Measurements from ENCODE around the gene PRKG1.
"Not testable (repeated sequence)": the region's sequence is repeated elsewhere in the genome, so short reads cannot be mapped to it uniquely, and the experiment has no call there.

Gene PRKG1

DNA sequence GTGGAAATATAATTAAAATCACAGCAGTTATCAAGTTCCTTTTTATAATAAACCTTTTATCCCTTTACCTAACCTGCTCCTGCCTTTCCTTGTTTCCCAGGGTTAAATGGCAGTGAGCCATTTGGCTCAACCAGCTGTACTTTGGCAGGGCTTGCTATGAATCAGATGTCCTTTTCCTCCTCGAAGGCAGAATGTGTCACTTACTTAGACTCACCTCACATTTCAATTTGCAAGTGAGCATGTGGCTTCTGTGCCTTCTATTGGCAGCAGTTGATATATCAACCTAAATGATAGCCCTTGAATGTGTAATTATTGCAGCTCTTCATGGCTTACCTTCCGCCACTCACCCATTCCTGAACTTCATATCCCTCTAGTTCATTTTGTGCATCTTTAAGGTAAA, 323.4 kb downstream of the PRKG1 start:
- no peak for DNase-seq

- no peak for DNase-seq
Measured at GRCh38 chr10:51399840-51400239, 325.6 kb downstream of the PRKG1 start.

- DNase-seq, result no peak
Measured at GRCh38 chr10:51400392-51401096, 326.3 kb downstream of the PRKG1 start.

- DNase-seq, result no peak
Measured at GRCh38 chr10:51403521-51403920, 329.2 kb downstream of the PRKG1 start.

DNA sequence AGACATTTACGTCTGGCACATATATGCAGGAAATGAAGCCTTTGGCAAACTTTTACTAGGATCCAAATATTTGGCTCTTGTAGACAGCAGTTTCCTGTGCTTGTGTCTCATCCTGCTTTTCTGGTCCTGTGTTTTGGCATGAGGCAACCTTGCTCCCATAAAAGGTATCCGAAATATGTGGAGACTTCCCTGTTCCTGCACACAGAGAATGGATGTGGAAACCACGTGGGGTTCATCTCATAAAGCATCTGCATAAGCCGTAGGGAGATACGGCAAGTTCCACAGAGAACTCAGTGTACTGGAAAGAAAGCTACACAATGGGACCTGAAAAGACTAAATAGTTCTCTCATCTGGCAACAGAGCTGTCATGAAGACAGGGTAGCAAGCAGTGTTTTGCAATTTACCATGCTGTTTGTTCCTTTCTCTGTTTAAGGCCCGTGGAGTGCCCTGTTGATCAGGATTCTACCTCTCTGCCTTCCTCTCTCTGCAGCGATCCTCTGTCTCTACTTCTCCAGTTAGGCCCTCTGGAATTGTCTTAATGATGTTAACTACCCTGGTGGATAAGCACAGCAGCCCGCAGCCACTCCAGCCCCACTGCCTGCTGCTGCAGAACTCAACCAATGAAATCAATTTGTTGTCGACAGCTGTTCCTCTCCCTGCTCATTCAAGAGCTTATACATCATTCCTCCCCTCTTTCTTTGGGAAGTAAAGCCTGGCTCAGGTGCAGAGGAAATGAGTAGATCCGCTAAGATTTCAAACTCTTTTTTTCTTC, 331.5 kb downstream of the PRKG1 start:
- no peak for DNase-seq

DNA sequence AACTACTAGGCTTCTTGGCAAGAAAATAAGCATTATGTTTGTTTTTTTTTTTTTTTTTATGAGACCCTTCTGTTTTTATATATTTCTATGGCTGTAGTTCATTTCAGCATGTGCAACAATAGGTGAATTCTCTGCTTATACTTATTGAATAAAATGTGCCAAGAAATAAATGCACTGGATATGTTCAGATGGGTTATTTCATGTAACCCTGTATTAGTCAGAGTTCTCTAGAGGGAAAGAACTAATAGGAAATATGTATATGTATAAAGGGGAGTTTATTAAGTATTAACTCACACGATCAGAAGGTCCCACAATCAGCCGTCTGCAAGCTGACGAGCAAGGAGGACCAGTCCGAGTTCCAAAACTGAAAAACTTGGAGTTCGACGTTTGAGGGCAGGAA, 332.3 kb downstream of the PRKG1 start:
- no peak for DNase-seq

DNA sequence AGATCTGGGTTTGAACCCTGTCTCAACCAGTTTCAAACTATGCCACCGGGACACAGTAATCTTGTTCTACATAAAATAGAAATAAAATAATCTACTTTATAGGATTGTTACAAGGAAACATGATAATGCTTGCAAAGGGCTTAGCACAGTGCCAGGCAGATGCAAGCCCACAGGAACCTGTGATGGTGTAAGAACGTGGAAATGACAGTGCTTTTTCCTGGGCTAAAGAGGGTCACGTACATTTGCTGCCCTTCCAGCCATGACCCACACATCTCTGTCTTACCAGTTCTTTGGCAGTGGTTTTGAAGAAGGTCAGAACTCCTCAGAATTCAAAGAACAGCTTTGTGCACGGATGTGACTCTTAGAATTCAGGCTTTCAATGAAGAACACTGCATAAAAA, 342.2 kb downstream of the PRKG1 start:
- no peak for DNase-seq

DNA sequence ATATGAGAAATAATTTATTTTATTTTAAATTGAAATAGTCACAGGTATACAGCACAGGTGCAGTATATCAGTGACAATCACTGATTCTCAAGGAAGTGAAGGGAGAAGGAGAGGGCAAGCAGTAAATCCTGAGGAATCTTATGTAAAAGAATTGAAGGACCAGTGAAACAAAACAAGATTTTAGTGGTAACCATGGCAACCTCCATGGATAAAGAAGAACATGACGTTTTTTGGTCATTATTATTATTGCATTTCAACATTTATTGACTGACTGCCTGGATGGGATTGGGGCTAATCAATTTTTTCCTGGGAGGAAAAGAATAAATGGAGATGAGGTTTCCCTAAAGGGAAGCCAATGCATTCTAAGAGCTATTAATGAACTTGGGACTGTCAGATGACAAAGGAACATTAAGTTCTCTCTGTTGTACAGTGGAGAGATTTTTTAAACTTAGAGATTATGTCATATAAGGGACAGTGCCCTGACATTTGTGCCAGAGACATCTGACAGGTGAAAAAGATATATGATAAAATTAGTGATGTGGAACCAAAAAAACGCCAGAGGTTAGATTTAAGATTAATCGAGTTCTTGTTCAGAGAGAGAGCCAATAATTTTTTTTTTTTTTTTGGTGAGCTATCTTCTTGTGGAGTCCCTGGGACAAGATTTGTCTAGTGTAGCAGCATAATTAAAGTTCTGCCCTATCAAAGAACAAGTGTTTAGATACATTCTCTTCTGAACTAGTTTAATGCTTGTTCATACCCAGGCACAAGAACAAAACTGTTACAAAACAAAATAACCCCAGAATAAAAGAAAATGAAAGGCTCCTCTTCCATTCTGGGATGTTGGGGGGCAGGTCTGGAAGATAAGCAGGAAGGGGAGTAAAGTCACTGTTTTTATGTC, 345.2 kb downstream of the PRKG1 start:
- DNase-seq, result no peak

- no peak for DNase-seq
Measured at GRCh38 chr10:51421853-51422252, 347.6 kb downstream of the PRKG1 start.

DNA sequence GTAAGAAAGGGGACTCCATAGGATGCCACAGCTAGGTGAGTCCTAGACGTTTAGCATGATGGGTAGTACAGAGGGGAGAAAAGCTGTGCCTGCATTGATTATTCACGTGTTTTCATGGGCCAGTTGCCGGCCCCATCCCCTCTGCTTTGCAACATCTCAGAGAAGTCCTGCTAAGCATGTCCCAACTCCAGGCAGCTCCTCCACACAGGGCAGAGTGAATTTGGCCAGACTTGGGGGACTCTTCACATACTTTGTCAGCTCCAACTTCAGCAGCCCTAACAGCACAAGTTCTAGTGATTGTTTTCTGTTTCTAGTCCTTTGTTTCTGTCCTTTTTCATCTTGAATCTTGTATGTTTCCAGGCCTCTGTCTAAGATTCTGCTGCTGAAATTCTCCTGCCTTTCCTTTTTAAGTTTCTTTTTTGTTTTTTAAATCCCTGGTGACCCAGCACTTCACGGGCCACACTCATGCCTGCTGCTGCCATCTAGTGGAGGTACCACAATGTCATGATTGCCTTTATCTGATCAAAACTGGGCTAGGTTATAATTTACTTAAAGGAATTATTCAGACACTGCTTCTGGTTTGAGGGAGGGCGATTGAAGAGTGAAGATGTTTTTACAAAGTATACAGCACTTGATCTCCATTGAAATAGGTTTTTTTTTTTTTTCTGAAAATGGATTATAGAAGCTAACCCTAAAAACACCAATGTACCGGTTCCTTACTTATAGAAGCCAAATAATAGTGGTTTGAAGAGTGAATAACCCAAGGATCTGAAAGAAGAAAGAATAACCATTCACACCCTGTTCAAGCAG, 348.2 kb downstream of the PRKG1 start:
- no peak for DNase-seq

- no peak for DNase-seq
Measured at GRCh38 chr10:51423121-51423452, 348.8 kb downstream of the PRKG1 start.

GRCh38 chr10:51425431-51425830, 351.1 kb downstream of the PRKG1 start:
- DNase-seq, result no peak

- no peak for DNase-seq
Measured at GRCh38 chr10:51427758-51428157, 353.5 kb downstream of the PRKG1 start.

GRCh38 chr10:51430506-51430905, 356.2 kb downstream of the PRKG1 start:
- no peak for DNase-seq

DNA sequence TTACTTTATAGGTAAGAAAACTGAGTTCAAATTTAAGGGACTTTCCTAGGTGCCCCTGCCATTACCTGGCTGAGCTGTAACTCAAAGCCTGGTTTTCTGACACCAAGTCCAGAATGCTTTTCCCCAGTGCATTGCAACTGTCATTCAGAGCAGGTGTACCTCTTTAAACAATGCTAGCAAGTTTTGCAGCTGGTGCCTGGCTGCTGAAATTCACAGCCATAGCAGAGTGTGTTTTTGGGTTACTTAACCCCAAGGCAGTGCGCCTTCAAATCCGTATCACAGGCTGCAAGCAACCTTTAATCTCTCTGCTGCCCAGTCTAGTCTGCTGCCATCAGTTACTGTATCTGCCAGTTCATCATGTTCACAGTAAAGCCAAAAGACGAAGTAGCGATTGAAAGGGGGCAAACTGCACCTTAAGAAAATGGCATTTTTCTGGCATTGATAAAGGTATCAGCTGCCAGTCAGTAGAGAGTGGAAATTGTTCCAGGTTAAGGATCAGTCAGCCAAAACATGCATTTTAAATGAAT, 359.7 kb downstream of the PRKG1 start:
- DNase-seq, result no peak

DNA sequence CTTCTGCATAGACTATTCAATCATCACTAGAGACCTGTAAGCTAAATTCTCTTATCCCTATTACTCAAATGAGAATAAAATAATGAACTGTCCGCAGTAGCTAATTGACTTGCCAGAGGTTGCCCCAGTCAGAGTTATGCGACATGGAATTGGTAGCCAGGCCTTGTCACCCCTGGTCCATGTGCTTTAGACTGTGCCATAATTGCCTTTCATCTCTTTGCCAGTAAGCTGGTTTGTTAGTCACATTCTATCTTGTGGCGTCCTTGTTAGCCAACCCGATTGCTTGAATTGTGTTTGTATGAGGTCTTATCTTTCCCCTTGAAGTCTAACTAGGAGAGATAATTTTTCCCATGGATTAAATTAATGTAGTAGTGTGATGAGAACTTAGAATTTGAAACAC, 362.5 kb downstream of the PRKG1 start:
- no peak for DNase-seq

GRCh38 chr10:51439645-51440044, 365.4 kb downstream of the PRKG1 start:
- DNase-seq, result no peak

DNA sequence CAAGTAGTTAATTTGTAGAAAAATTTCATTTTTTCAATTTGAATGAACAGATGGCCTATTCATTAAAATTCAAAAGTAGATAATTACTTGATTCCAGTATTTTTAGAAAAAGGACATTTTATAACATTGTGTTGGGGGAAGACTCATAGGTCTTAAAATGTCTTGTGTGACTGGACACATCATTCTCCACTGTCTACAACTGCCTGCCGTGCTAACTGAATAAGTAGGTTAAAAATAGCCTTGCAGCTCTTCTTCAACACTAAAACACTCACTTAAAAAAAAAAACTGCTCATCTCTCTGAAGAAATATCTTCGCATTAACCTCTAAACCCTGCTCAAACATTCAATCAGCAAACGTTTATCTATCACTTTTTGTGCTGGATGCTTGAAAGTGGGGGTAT, 371.3 kb downstream of the PRKG1 start:
- DNase-seq, result no peak

DNA sequence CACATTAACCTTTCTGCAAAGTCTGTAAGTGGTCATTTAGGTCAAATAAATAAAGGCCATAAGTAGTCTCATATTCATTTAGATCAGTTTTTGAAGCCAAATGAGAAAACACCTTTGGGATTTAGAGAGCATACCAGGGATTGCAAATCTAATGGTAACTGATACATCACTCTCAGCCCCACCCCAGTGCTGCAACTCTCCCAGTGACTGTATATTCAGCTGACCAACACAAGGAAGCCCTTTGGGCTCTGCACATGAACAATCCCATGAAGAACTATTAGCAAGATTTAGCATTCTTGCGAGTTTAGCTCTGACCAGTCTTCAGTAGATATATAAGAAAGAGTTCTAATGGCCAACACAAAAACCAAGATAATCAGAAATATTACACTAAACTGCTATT, 372.8 kb downstream of the PRKG1 start:
- no peak for DNase-seq

DNA sequence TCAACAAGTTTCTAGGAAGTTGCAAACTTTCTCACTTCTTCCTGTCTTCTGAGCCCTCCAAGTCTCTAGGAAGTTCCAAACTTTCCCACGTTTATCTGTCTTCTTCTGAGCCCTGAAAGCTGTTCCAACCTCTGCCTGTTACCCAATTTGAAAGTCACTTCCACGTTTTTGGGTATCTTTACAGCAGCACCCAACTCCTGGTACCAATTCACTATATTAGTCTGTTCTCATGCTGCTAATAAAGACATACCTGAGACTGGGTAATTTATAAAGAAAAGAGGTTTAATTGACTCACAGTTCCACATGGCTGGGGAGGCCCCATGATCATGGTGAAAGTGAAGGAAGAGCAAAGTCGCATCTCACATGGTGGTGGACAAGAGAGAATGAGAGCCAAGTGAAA, 381.5 kb downstream of the PRKG1 start:
- DNase-seq, result not testable (repeated sequence)

DNA sequence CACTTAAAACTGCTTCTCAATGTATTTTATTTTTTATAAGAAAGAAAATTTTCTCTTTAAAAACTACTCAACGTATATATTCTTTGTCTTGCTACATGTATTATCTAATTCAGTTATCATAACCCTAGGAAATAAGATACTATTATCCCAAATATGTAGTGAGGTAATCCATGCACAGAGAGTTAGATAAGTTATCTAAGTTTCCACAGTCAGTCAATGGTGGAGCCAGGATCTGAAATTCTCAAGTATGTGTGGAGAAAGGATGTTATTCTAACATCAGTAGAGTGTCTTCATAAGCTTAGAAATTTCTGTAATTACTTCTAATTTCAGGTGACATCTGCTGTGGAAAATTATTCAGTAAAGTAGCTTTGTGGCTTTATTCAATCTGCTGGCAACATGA, 385.2 kb downstream of the PRKG1 start:
- DNase-seq, result no peak

- no peak for DNase-seq
Measured at GRCh38 chr10:51462076-51462779, 387.9 kb downstream of the PRKG1 start.
